H1 (cell line): ENCODE results near the gene NPHP4. TPM values are rescaled to one million over a fixed set of nuclear protein-coding genes. Genes with fewer than 3 reads are reported as not detected.
"Not testable (repeated sequence)": the region's sequence is repeated elsewhere in the genome, so short reads cannot be mapped to it uniquely, and the experiment has no call there.

Source experiments
- CTCF ChIA-PET: fragments of 300-600 bp; sonication (Branson Sonifier 250); formaldehyde crosslinking; loops from one replicate; lab custom pipeline; 2021; ENCODE audit not compliant: partially characterized antibody; lab: Charles Lee
- POLR2A ChIA-PET: fragments of 300-600 bp; sonication (Branson Sonifier 250); formaldehyde crosslinking; loops from one replicate; lab custom pipeline; 2021; ENCODE audit warnings: inconsistent platforms; ENCODE audit not compliant: partially characterized antibody; lab: Charles Lee
- DNase-seq, 2 experiments: peaks; one replicate each; pipeline versions ENCODE4 v3.0.0 to v3.0.0-alpha.2; 2010 to 2022; ENCODE audit warnings: low spot score in 2 of 2, low read depth in 1 of 2, mixed read lengths in 1 of 2
- FAIRE-seq: peaks from 2 replicates; lab custom pipeline; 2011; peaks lifted over from hg19 to GRCh38; lab: Jason Lieb, UNC
- H2AFZ ChIP-seq: 2 replicates; pipeline ENCODE4 v1.8.1; 2012; ENCODE audit warnings: low read length, inconsistent platforms
- H2AK5ac ChIP-seq: 2 replicates; pipeline ENCODE4 v1.6.1; 2013; ENCODE audit warnings: low read depth, low read length
- H2BK120ac ChIP-seq: replicated peaks from 2 replicates; pipeline ENCODE3; 2013; ENCODE audit warnings: low read depth, low read length, inconsistent platforms
- H2BK12ac ChIP-seq: 2 replicates; pipeline ENCODE4 v1.6.1; 2013; ENCODE audit warnings: low read depth, low read length
- H2BK15ac ChIP-seq: 2 replicates; pipeline ENCODE4 v1.6.1; 2013; ENCODE audit warnings: low read length
- H2BK20ac ChIP-seq: 2 replicates; pipeline ENCODE4 v1.6.1; 2013; ENCODE audit warnings: low read length
- H2BK5ac ChIP-seq: 2 replicates; pipeline ENCODE4 v1.6.1; 2013; ENCODE audit warnings: low read depth, low read length
- H3K14ac ChIP-seq: 2 replicates; pipeline ENCODE4 v1.6.1; 2013; ENCODE audit warnings: inconsistent platforms; ENCODE audit not compliant: insufficient read length
- H3K18ac ChIP-seq: 2 replicates; pipeline ENCODE4 v1.6.1; 2013; ENCODE audit warnings: low read length; ENCODE audit errors: extremely low read depth
- H3K23ac ChIP-seq: 2 replicates; pipeline ENCODE4 v1.6.1; 2013; ENCODE audit warnings: inconsistent platforms; ENCODE audit not compliant: insufficient read length
- H3K23me2 ChIP-seq: 2 replicates; pipeline ENCODE4 v1.6.1; 2013; ENCODE audit warnings: low read depth, low read length
- H3K27ac ChIP-seq: 2 replicates; pipeline ENCODE4 v1.6.1; 2011; ENCODE audit warnings: low read depth, low read length, inconsistent platforms
- H3K27me3 ChIP-seq, 4 experiments: replicated peaks in 1 of 4; 1 replicate in 1 of 4; 2 replicates in 3 of 4; pipeline versions ENCODE4 v1.6.1 to v1.8.1; 2011 to 2013; ENCODE audit warnings: low read length in 3 of 4, mild to moderate bottlenecking in 3 of 4, inconsistent platforms in 2 of 4, mixed read lengths in 2 of 4, moderate library complexity in 1 of 4; ENCODE audit not compliant: control insufficient read depth in 3 of 4, insufficient read depth in 3 of 4; ENCODE audit errors: extremely low read depth in 1 of 4
- H3K36me3 ChIP-seq, 4 experiments: 2 replicates each; pipeline versions ENCODE4 v1.6.1 to v1.8.1; 2011 to 2013; ENCODE audit warnings: mild to moderate bottlenecking in 4 of 4, low read length in 3 of 4, moderate library complexity in 2 of 4, control low read depth in 1 of 4, inconsistent platforms in 1 of 4; ENCODE audit not compliant: insufficient read depth in 4 of 4, control insufficient read depth in 2 of 4
- H3K4ac ChIP-seq: replicated peaks from 2 replicates; pipeline ENCODE3; 2013; ENCODE audit warnings: low read length, low read depth, mixed read lengths, inconsistent platforms; ENCODE audit not compliant: insufficient read length
- H3K4me1 ChIP-seq, 4 experiments: replicated peaks in 1 of 4; 1 replicate in 1 of 4; 2 replicates in 3 of 4; pipeline versions ENCODE4 v1.6.1 to v1.8.1; 2011 to 2013; ENCODE audit warnings: low read length in 3 of 4, inconsistent platforms in 2 of 4, mixed read lengths in 1 of 4; ENCODE audit not compliant: insufficient read depth in 4 of 4, control insufficient read depth in 3 of 4
- H3K4me2 ChIP-seq, 2 experiments: 2 replicates each; pipeline versions ENCODE4 v1.6.1 to v1.8.1; 2011 to 2013; ENCODE audit warnings: low read depth in 2 of 2, low read length in 2 of 2, control low read depth in 1 of 2, inconsistent platforms in 1 of 2, mild to moderate bottlenecking in 1 of 2; ENCODE audit not compliant: insufficient read depth in 1 of 2
- H3K4me3 ChIP-seq, 4 experiments: fragments of 200-600, 300-600 bp in 1 of 4; sonication (generic), shearing (Covaris generic), sonication (Bioruptor Twin) in 1 of 4; 2 replicates each; pipeline versions ENCODE4 v1.5.1 to v1.8.1; 2011 to 2016; ENCODE audit warnings: low read length in 4 of 4, low read depth in 3 of 4, control low read depth in 2 of 4, inconsistent platforms in 2 of 4, mild to moderate bottlenecking in 2 of 4, mixed read lengths in 1 of 4, moderate library complexity in 1 of 4; ENCODE audit not compliant: insufficient read depth in 2 of 4; ENCODE audit errors: extremely low read depth in 1 of 4
- H3K56ac ChIP-seq: replicated peaks from 2 replicates; pipeline ENCODE3; 2013; ENCODE audit warnings: low read depth, mild to moderate bottlenecking, mixed read lengths, low read length, inconsistent platforms; ENCODE audit not compliant: insufficient read length
- H3K79me1 ChIP-seq: 2 replicates; pipeline ENCODE4 v1.6.1; 2013; ENCODE audit warnings: low read depth, low read length, control low read depth
- H3K79me2 ChIP-seq, 2 experiments: 2 replicates each; pipeline versions ENCODE4 v1.6.1 to v1.8.1; 2012 to 2013; ENCODE audit warnings: low read length in 2 of 2, mild to moderate bottlenecking in 2 of 2, inconsistent platforms in 1 of 2; ENCODE audit not compliant: insufficient read depth in 2 of 2, control insufficient read depth in 1 of 2
- H3K9ac ChIP-seq, 4 experiments: replicated peaks in 1 of 4; 1 replicate in 1 of 4; 2 replicates in 3 of 4; pipeline versions ENCODE4 v1.6.1 to v1.8.1; 2011 to 2013; ENCODE audit warnings: low read depth in 3 of 4, low read length in 3 of 4, control low read depth in 2 of 4, mild to moderate bottlenecking in 2 of 4, moderate library complexity in 2 of 4, inconsistent platforms in 1 of 4; ENCODE audit errors: extremely low read depth in 1 of 4
- H3K9me3 ChIP-seq, 2 experiments: 2 replicates each; pipeline versions ENCODE4 v1.6.1 to v1.8.1; 2012 to 2013; ENCODE audit warnings: mild to moderate bottlenecking in 2 of 2, moderate library complexity in 2 of 2, control low read depth in 1 of 2, inconsistent platforms in 1 of 2, low read depth in 1 of 2, low read length in 1 of 2, mixed read lengths in 1 of 2; ENCODE audit not compliant: insufficient read depth in 2 of 2
- H4K20me1 ChIP-seq, 2 experiments: replicated peaks in 1 of 2; 2 replicates each; pipeline versions ENCODE3 to v1.8.1; 2011 to 2013; ENCODE audit warnings: inconsistent platforms in 2 of 2, low read length in 2 of 2, mild to moderate bottlenecking in 1 of 2; ENCODE audit not compliant: insufficient read depth in 2 of 2, control insufficient read depth in 1 of 2
- H4K5ac ChIP-seq: 2 replicates; pipeline ENCODE4 v1.6.1; 2013; ENCODE audit warnings: low read length, low read depth, mixed read lengths, inconsistent platforms; ENCODE audit not compliant: insufficient read length
- H4K8ac ChIP-seq: 2 replicates; pipeline ENCODE4 v1.8.0; 2013; ENCODE audit warnings: mild to moderate bottlenecking, moderate library complexity, low read length, inconsistent platforms; ENCODE audit not compliant: insufficient read depth; ENCODE audit errors: extremely low read depth
- H4K91ac ChIP-seq: replicated peaks from 2 replicates; pipeline ENCODE3; 2013; ENCODE audit warnings: low read length, mixed read lengths, inconsistent platforms; ENCODE audit not compliant: insufficient read length
- RAD21 ChIP-seq, 2 experiments: IDR thresholded peaks in 1 of 2; conservative IDR thresholded peaks in 1 of 2; 2 replicates each; pipeline ENCODE4 v1.6.1; 2011; ENCODE audit warnings: low read depth in 2 of 2, low read length in 2 of 2, improper control_type of control experiment in 1 of 2, inconsistent platforms in 1 of 2, mild to moderate bottlenecking in 1 of 2, moderate library complexity in 1 of 2
- RFX5 ChIP-seq: IDR thresholded peaks from 2 replicates; pipeline ENCODE4 v1.6.1; 2011; ENCODE audit warnings: low read depth, low read length, improper control_type of control experiment, borderline replicate concordance
- WGBS, 2 experiments: shearing (Covaris generic) in 1 of 2; methylation state at CpG; one replicate each; pipeline versions ENCODE4 v1.1.6 to v1.1.7; 2013 to 2015; ENCODE audit warnings: low lambda C conversion rate in 2 of 2, mixed read lengths in 2 of 2, inconsistent platforms in 1 of 2, low coverage in 1 of 2, missing lambda C conversion rate in 1 of 2; ENCODE audit not compliant: insufficient replicate concordance in 2 of 2, insufficient coverage in 1 of 2, insufficient read length in 1 of 2; ENCODE audit errors: extremely low coverage in 1 of 2, missing lambda C conversion rate in 1 of 2; 5-methylcytosine and 5-hydroxymethylcytosine counted together
- polyA plus RNA-seq, 7 experiments: library from polyadenylated mRNA; depleted of rRNA in 3 of 7; stranded (reverse) in 5 of 7; unstranded in 2 of 7; fragments of >200 nt in 5 of 7; fragments of 200-250 nt in 2 of 7; gene quantifications; 1 replicate in 5 of 7; 2 replicates in 1 of 7; 4 replicates in 1 of 7; pipeline versions ENCODE4 v1.2.1 to v1.2.3, GENCODE V29; 2011 to 2013; ENCODE audit warnings: missing spikeins in 2 of 7, mixed read lengths in 2 of 7
- total RNA-seq: library from RNA; stranded (reverse); fragmentation: NEBNext Ultra II Directional; extraction: Animal tissue kit (Norgen Biotek cat#: 25700); gene quantifications from 2 replicates; pipeline ENCODE4 v1.2.1, GENCODE V29; 2021
- TF ChIP-seq, protein P1 (sequence below), 3 experiments: IDR thresholded peaks; 1 replicate in 2 of 3; 2 replicates in 1 of 3; pipeline versions ENCODE4 v1.5.1 to v1.6.1; 2011; ENCODE audit warnings: low read length in 3 of 3, mild to moderate bottlenecking in 3 of 3, inconsistent platforms in 2 of 3, low read depth in 1 of 3, moderate library complexity in 1 of 3; ENCODE audit not compliant: insufficient read depth in 1 of 3; ENCODE audit errors: control extremely low read depth in 1 of 3

Gene NPHP4
- total and polyA plus RNA-seq, 2 of the 8 experiments (the other 6 are each of a cell fraction or from before 2014, with no cell fraction given) = 5.8 to 14.0 TPM

DNA sequence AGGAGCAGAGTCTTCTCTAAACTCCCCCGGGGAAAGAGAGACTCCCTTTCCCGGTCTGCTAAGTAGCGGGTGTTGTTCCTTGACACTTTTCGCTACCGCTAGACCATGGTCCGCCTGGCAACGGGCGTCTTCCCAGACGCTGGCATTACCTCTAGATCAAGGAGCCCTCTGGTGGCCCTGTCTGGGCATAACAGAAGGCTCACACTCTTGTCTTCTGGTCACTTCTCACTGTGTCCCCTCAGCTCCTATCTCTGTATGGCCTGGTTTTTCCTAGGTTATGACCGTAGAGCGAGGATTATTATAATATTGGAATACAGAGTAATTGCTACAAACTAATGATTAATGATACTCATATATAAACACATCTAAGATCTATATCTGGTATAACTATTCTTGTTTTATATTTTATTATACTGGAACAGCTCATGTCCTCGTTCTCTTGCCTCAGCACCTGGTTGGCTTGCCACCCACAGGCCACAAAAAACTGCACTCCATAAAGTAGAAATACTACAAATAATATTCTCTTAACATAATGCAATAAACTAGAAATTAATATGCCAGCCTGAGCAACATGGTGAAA lies 98.4 kb downstream of the NPHP4 start:
- FAIRE-seq = not testable (repeated sequence)
- peak in 1 of 2 experiments; percentile 75 for DNase-seq

More for the DNA sequence above, 98.4 kb downstream of the NPHP4 start:
- H3K27me3 ChIP-seq, H3K4me3 ChIP-seq, H2BK15ac ChIP-seq, H3K23me2 ChIP-seq, H3K9ac ChIP-seq, H3K79me1 ChIP-seq, H3K27ac ChIP-seq, H2BK120ac ChIP-seq, H3K14ac ChIP-seq, H3K4me2 ChIP-seq, POLR2A ChIA-PET, H3K79me2 ChIP-seq, H2BK5ac ChIP-seq, H2AK5ac ChIP-seq, H3K4ac ChIP-seq, H2BK20ac ChIP-seq, H4K91ac ChIP-seq, H3K18ac ChIP-seq, H4K20me1 ChIP-seq, H3K23ac ChIP-seq, H3K36me3 ChIP-seq, H2BK12ac ChIP-seq, H3K56ac ChIP-seq, H3K9me3 ChIP-seq, H4K5ac ChIP-seq, H4K8ac ChIP-seq, H2AFZ ChIP-seq: not testable (repeated sequence)
- peaks cover 4 to 18% (median 12%) of the 10 kb centered on the region in 4 experiments; a peak in 5 of 7 replicates for H3K4me1 ChIP-seq
- WGBS, 2 experiments = 89% methylated on average over 12 of the region's 12 CpGs; no CpG with 5 or more reads in 1 of the 2 experiments
- peak; percentile 40; the same call in 1 of the 2 replicates for TF ChIP-seq RFX5
- TF ChIP-seq RAD21 (IDR thresholded peaks at IDR 0.05 in 1 of 2, conservative IDR thresholded peaks at IDR 0.05 in 1 of 2; ENCODE audit: low read depth in 2 of 2, low read length in 2 of 2) = peak; percentile 32 to 44; a peak in 3 of 4 replicates
- TF ChIP-seq, protein P1, sequence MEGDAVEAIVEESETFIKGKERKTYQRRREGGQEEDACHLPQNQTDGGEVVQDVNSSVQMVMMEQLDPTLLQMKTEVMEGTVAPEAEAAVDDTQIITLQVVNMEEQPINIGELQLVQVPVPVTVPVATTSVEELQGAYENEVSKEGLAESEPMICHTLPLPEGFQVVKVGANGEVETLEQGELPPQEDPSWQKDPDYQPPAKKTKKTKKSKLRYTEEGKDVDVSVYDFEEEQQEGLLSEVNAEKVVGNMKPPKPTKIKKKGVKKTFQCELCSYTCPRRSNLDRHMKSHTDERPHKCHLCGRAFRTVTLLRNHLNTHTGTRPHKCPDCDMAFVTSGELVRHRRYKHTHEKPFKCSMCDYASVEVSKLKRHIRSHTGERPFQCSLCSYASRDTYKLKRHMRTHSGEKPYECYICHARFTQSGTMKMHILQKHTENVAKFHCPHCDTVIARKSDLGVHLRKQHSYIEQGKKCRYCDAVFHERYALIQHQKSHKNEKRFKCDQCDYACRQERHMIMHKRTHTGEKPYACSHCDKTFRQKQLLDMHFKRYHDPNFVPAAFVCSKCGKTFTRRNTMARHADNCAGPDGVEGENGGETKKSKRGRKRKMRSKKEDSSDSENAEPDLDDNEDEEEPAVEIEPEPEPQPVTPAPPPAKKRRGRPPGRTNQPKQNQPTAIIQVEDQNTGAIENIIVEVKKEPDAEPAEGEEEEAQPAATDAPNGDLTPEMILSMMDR (IDR thresholded peaks at IDR 0.05; ENCODE audit: control extremely low read depth in 1 of 3, insufficient read depth in 1 of 3, low read depth in 1 of 3, low read length in 3 of 3) = peak in 2 of 3 experiments; percentile 25 to 31; a peak in 2 of 4 replicates
- CTCF ChIA-PET = interaction anchor here (0.7 to 4.8 kb wide), 12 partner anchors 12 to 153 kb away, joined by 3 to 58 read pairs (median 4); no protein-coding TSS in a partner anchor
